AG09309 (cell line): ENCODE results near the gene EHF.

Experiments used
- DNase-seq: peaks from one replicate; pipeline ENCODE4 v3.0.0-alpha.2; 2010; ENCODE audit warnings: low read depth
- H3K4me3 ChIP-seq: 2 replicates; pipeline ENCODE4 v1.5.1; 2011; ENCODE audit warnings: mild to moderate bottlenecking, low read depth, low read length, moderate library complexity; ENCODE audit not compliant: control insufficient read depth
- CTCF ChIP-seq: IDR thresholded peaks from 2 replicates; pipeline ENCODE4 v1.5.1; 2011; ENCODE audit warnings: mild to moderate bottlenecking, low read depth, low read length, inconsistent platforms; ENCODE audit not compliant: insufficient read depth, control insufficient read depth; ENCODE audit errors: missing control alignments

Gene EHF

GRCh38 chr11:34630544-34630943 is 9.7 kb downstream of the EHF start:
- H3K4me3 ChIP-seq = no peak overlapping the region
- no peak for TF ChIP-seq CTCF
- DNase-seq = no peak

DNA sequence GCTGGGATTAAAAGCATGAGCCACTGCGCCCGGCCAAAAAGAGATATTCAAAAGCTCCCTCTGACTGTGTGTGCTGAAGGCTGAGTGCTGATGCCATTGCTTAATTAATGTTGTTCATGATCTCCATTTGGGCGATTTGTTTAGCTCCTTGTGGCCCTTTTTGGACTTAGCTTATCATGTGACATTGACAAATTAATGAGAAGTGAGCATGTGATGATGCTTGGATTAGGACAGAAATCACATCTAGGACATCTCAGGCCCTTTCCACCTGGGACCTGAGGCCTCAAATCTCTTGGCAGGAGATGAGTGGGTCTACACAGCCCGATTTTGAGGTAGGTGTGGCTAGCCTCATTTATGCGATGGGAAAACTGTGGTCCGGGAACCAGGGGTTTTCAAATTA is 10.4 kb downstream of the EHF start:
- no peak for DNase-seq
- no peak for TF ChIP-seq CTCF
- H3K4me3 ChIP-seq = no peak overlapping the region

DNA sequence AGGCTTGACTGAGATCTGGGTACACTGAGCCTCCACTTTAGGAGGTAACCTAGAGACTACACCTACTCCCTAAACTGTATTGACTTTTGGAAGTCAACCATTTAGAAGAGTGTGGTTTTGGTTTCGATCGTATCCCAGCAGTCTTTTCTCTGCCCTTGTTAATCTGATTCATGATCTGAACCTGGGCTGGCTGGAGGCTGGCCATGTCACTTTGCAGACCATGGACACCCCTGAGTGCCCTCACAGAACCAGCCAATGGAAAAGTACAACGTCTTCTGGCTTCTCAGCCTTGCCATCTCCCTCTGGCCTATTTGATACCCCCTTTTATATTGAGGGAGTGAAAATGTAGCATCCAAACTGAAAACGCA is 10.8 kb downstream of the EHF start:
- no peak for DNase-seq
- no peak for TF ChIP-seq CTCF
- H3K4me3 ChIP-seq = no peak overlapping the region

- H3K4me3 ChIP-seq = no peak overlapping the region
- TF ChIP-seq CTCF = no peak
- DNase-seq = no peak
These were observed 11.4 kb downstream of the EHF start for GRCh38 chr11:34632105-34632791.

DNA sequence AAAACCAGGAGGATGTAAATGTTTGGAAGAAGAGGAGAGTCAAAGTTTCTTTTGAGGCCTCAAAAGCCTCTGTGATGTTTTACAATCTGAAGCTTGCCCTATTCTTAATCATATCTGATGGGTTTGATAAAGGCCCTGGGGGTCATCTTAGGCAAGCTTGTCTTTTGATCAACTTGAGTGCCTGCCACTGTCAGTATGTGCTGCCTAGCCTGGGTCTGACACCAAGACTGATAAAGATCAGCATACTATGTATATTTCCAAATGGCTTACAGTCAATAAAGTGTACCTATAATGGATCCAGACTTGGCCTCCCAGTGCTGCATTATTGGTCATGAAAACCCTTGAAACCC is 12.7 kb downstream of the EHF start:
- TF ChIP-seq CTCF = no peak
- DNase-seq = no peak
- no peak overlapping the region for H3K4me3 ChIP-seq

- peak; percentile 13 for DNase-seq
- TF ChIP-seq CTCF = no peak
- no peak overlapping the region for H3K4me3 ChIP-seq
These were observed 13.2 kb downstream of the EHF start for GRCh38 chr11:34633990-34634693.
